Activated CD4-positive, alpha-beta T cell treated with anti-CD3 and anti-CD28 coated beads for 24 hours (primary cell): ENCODE measurements around the gene CRYGA.
"Not testable (repeated sequence)": the region's sequence is repeated elsewhere in the genome, so short reads cannot be mapped to it uniquely, and the experiment has no call there.

Experiments
- DNase-seq, 2 donors: peaks; one replicate each; pipeline ENCODE4 v3.0.0-alpha.2; 2020; ENCODE audit warnings: low read depth in 2 of 2

CRYGA gene

GRCh38 chr2:208164951-208165755 is 1.8 kb upstream of the CRYGA start:
- DNase-seq: no peak

GRCh38 chr2:208156439-208156838 is 7.0 kb downstream of the CRYGA start:
- no peak for DNase-seq

GRCh38 chr2:208153156-208153555 is 10.2 kb downstream of the CRYGA start:
- no peak for DNase-seq

GRCh38 chr2:208150956-208151355 is 12.4 kb downstream of the CRYGA start:
- no peak for DNase-seq

GRCh38 chr2:208150094-208150493 is 13.3 kb downstream of the CRYGA start:
- DNase-seq: no peak

GRCh38 chr2:208148803-208149202 is 14.6 kb downstream of the CRYGA start:
- DNase-seq: no peak

- no peak for DNase-seq
Observed at GRCh38 chr2:208147759-208148158, 15.6 kb downstream of the CRYGA start.

- DNase-seq: no peak
Observed at GRCh38 chr2:208147008-208147407, 16.4 kb downstream of the CRYGA start.

- DNase-seq: no peak
Observed at GRCh38 chr2:208146006-208146405, 17.4 kb downstream of the CRYGA start, which contains the start of gene CRYGB. CRYGB (minus strand) TSS chr2:208146158; CDS start chr2:208146120, 38 bp downstream.

GRCh38 chr2:208142925-208143799 is 20.2 kb downstream of the CRYGA start:
- DNase-seq: no peak

GRCh38 chr2:208142240-208142924 is 21.0 kb downstream of the CRYGA start:
- no peak for DNase-seq

GRCh38 chr2:208139447-208139846 is 23.9 kb downstream of the CRYGA start:
- no peak for DNase-seq

GRCh38 chr2:208138334-208138733 is 25.1 kb downstream of the CRYGA start:
- not testable (repeated sequence) for DNase-seq

GRCh38 chr2:208136716-208137094 is 26.7 kb downstream of the CRYGA start:
- no peak for DNase-seq

- no peak for DNase-seq
Observed at GRCh38 chr2:208135794-208136715, 27.3 kb downstream of the CRYGA start.

GRCh38 chr2:208134928-208135586 is 28.3 kb downstream of the CRYGA start:
- no peak for DNase-seq

GRCh38 chr2:208130712-208131110 is 32.7 kb downstream of the CRYGA start:
- DNase-seq: no peak

GRCh38 chr2:208129744-208130711 is 33.4 kb downstream of the CRYGA start, which contains the start of gene CRYGC:
CRYGC (minus strand) TSS chr2:208129828; CDS start chr2:208129792, 36 bp downstream.
- no peak for DNase-seq

- DNase-seq: no peak
Observed at GRCh38 chr2:208128136-208128535, 35.3 kb downstream of the CRYGA start.
